LNCaP clone FGC (cell line): Measurements from ENCODE around the gene LYSMD2.

Experiments
- DNase-seq: peaks from one replicate; pipeline ENCODE4 v3.0.0-alpha.2; 2011; ENCODE audit warnings: low read depth
- H3K4me3 ChIP-seq: 2 replicates; pipeline ENCODE4 v1.5.1; 2011; ENCODE audit warnings: mild to moderate bottlenecking, low read depth, low read length, control low read depth
- TF ChIP-seq, protein P1 (sequence below): IDR thresholded peaks from 2 replicates; pipeline ENCODE4 v1.5.1; 2012; ENCODE audit warnings: mild to moderate bottlenecking; ENCODE audit not compliant: control insufficient read depth, insufficient read depth; ENCODE audit errors: extremely low read depth

Gene LYSMD2

DNA sequence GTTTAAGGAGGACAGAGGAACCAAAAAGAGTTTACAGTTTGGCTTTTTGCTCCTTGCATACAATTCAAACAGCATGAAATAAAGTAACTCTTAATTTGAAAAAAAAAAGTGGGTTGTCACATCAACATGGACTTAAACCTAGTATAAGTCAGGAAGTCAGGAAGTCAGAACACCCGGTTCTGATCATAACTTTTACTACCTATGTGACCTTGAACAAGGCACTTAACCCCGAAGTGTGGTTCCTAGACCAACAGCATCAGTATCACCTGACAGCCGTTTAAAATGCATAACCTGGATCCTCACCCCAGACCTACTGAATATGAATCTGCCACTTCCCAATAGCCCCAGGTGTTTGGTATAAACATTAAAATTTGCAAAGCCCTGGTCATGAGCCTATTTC, 18.7 kb downstream of the LYSMD2 start:
- TF ChIP-seq, protein P1, sequence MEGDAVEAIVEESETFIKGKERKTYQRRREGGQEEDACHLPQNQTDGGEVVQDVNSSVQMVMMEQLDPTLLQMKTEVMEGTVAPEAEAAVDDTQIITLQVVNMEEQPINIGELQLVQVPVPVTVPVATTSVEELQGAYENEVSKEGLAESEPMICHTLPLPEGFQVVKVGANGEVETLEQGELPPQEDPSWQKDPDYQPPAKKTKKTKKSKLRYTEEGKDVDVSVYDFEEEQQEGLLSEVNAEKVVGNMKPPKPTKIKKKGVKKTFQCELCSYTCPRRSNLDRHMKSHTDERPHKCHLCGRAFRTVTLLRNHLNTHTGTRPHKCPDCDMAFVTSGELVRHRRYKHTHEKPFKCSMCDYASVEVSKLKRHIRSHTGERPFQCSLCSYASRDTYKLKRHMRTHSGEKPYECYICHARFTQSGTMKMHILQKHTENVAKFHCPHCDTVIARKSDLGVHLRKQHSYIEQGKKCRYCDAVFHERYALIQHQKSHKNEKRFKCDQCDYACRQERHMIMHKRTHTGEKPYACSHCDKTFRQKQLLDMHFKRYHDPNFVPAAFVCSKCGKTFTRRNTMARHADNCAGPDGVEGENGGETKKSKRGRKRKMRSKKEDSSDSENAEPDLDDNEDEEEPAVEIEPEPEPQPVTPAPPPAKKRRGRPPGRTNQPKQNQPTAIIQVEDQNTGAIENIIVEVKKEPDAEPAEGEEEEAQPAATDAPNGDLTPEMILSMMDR = no peak
- DNase-seq = no peak
- no peak overlapping the region for H3K4me3 ChIP-seq

DNA sequence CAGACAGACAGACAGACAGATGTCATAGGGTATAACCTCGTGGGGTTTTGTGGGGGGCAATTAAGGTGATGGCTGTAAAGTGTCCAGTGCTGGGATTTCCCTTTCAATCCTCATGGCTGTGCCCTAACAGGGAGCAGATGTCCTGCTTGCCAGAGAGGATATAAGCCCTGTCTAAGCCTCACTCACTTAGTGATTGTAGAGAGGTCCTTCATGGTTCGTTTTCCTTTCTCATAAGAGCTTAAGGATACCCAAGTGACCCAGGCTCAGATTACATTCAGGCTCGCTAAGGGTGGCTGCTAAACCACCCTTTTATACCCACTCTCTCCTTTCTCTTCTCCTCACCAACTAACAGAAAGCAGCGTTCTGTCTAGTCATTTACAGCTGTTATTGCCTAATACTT, 19.2 kb downstream of the LYSMD2 start:
- TF ChIP-seq, protein P1 = no peak
- no peak overlapping the region for H3K4me3 ChIP-seq
- no peak for DNase-seq

DNA sequence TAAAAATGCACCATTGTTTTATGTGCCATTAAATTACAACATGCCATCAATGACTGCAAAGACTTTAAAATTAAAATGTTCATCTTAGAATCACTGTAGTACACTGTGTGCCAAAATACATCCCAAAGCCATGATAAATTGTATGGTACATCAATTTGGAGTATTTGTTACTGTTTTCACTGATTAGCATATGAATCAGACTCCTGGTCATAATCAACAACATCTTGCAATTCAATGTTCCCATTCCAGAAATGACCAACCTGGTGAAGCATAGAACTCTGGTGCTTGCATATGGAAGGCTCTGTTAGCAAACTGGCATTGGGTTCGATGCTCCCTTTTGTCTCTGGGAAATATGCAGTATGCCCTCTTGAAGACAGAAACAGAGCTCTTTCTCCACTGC, 22.5 kb downstream of the LYSMD2 start:
- TF ChIP-seq, protein P1 = no peak
- H3K4me3 ChIP-seq = no peak overlapping the region
- no peak for DNase-seq

DNA sequence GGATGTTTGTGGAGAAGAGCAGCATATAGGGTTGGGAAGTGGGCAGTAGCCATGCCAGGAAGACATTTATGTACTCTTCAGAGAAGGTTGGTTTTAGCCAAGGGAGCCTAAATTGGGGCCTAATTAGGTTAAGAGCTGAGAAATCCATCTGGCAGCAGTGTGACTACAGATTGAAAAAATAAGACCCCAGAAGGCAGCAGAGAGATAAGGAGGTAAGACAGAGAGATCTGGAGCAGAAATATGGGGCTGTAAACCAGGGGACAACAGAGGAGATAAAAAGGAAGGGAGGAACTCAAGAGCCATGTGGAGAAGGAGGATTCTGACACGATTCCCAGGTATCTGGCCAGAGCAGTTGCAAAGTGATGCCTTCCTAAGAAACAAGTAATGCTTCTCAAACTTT, 23.3 kb downstream of the LYSMD2 start:
- no peak for DNase-seq
- H3K4me3 ChIP-seq = no peak overlapping the region
- TF ChIP-seq, protein P1 = no peak

DNA sequence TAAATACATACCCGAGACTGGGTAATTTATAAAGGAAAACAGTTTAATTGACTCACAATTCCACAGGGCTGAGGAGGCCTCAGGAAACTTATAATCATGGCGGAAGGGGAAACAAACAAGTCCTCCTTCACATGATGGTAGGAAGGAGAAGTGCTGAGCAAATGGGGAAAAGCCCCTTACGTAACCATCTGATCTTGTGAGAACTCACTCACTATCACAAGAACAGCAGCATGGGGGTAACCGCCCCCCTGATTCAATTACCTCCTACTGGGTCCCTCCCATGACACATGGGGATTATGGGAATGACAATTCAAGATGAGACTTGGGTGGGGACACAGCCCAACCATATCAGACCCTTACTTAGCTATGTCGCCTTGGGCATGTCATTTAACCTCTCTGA, 28.4 kb downstream of the LYSMD2 start:
- no peak for DNase-seq
- TF ChIP-seq, protein P1 = no peak
- H3K4me3 ChIP-seq = no peak overlapping the region

DNA sequence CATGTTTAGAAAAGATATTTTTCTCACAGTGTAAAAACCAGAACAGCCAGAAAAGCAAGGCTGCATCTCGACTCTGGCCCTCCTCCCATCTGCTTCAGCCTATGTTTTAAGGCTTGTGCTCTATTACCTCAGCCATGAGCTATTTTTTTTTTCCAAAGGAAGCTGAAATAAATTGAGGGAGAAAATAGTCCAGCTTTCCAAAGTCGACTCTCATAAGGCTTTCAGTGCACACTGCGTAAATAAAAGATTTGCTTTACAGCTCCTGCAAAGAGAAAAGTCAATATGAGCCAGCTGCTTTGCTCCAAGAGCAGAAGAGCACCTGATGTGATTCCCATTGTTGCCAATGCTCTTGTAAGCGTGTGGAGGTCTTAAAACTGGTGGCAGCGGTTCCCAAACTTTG, 29.4 kb downstream of the LYSMD2 start:
- TF ChIP-seq, protein P1 = no peak
- DNase-seq = peak; percentile 54
- H3K4me3 ChIP-seq = no peak overlapping the region

DNA sequence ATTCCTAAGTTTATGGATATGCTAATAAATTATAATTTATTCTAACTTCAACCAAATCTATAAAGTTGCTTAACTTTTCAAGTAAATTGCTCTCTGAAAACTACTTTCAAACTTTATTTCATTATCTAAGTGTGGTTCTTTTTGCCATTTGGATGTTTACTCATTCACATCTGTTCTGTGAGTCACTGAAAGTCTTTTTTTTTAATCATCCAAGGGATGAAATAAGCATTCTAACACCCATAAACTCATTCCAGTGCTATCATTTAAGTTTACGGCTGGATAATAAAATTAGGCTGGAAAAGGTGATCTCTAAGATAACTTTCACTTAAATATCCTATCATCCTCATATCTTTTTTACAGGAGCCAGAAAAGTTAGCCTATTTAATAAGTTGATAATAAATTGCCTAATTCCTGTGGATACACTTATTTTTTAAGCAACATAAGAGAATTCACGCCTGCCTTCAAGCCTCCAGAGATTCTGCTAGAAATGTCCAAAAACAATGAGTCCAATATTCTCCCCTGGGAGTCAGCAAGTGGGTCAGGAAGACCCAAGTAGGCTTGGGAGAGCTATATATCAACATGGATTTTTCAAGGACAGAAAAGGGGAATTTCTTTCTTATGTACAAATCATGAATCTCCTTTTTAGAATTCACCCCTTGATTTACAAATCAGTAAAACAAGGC, 30.4 kb downstream of the LYSMD2 start:
- TF ChIP-seq, protein P1 = no peak
- no peak for DNase-seq
- no peak overlapping the region for H3K4me3 ChIP-seq
